HG03469 (cell line): Measurements from ENCODE around the gene HOXB2.
"Not testable (repeated sequence)": the region's sequence is repeated elsewhere in the genome, so short reads cannot be mapped to it uniquely, and the experiment has no call there.

Experiments used
- ATAC-seq: cut with Tn5 transposase; IDR thresholded peaks from one replicate; pipeline ENCODE4 v1.9.1; 2021; ENCODE audit warnings: mild to moderate bottlenecking, moderate library complexity, moderate number of reproducible peaks; ENCODE audit not compliant: unreplicated experiment

Gene HOXB2

GRCh38 chr17:48542114-48542656, 2.7 kb downstream of the HOXB2 start:
- no peak for ATAC-seq

DNA sequence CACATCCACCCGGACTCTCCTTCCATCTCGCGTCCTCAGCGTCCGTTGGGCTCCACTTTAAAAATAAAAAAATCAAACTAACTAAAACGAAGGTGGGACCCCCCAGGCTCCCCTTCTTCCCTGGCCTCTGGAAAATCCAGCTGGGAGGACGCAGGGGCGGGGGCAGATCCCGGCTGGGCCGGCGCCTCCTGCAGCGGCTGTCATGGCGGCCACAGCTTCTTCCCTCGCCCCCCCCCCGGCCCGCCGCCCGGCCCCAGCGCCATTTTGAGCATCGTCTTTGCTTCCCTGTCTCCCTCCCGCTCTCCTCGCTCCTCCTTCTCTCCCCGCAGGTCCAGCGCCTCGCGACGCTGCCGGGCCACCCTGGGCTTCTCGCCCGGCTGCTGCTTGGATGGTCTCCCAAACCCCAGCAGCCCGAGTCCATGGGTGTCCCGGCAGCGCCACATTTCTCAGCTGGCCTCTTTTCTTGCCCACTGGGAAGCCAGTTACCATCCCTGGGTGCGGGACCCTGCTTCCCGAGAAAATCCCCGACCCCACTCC, 3.3 kb downstream of the HOXB2 start:
- ATAC-seq: no peak

- no peak for ATAC-seq
These were observed 3.8 kb downstream of the HOXB2 start for GRCh38 chr17:48541036-48541576.

GRCh38 chr17:48540213-48540612, 4.7 kb downstream of the HOXB2 start:
- no peak for ATAC-seq

DNA sequence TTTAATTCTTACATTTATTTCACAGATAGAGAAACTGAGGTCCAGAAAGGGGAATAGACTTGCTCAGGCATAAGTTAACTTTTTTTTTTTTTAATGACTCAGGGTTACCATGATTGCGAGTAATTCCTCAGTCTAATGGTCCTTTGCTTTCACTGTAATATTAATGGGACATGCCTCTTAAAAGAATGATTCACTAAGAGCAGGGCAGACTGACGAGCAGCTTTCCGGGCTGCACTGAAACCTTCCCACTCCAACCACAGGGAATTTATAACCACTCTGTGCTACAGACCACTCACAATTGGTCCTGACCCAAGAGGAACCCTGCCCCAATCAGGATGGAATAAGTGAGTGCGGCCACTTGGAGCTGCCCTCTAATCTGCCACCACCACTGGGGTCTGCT, 5.7 kb downstream of the HOXB2 start:
- no peak for ATAC-seq

DNA sequence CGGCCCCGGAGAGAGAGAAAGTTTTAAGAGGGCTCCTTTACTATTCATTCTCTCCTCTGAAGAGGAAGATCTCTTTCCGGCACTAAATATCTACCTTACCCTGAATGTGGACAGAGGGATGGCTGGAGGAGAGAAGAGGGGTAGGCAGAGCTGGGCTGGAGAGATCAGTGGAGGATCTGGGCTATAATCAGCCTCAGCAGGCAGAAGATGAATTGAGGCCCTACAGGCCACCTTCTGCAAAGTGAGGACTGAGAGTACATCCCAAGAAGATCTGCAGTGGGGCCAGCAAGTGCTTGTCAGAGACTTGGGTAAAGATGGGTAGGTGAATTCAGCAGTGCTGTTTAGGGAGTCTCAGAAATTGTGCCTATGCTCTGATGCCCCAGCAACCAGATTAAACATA, 7.6 kb downstream of the HOXB2 start:
- ATAC-seq: no peak

DNA sequence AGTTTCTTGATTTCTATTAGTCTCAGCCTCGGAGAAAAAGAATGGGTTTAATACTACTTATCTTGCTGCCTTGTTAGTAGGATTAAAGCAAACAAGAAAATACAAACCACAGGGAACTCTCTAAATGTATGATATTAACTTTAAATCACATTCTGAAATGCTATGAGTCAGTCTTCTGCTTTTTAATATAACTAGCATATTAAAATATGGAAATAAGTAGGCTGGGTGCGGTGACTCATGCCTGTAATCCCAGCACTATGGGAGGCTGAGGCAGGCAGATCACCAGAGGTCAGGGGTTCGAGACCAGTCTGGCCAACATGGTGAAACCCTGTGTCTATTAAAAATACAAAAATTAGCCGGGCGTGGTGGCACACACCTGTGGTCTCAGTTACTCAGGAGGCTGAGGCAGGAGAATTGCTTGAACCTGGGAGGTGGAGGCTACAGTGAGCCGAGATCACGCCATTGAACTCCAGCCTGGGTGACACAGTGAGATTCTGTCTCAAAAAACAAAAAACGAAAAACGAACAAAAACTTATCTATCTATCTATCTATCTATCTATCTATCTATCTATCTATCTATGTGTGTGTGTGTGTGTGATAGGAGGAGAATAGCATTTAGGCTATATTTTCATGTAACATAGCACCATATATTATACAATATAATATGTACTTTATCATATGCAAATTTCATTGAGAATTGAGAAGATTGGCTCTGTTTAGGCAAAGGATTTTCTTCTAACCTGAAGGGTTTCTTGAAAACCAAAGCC, 8.9 kb downstream of the HOXB2 start:
- ATAC-seq: not testable (repeated sequence)

GRCh38 chr17:48532261-48532660, 12.6 kb downstream of the HOXB2 start:
- ATAC-seq: no peak

DNA sequence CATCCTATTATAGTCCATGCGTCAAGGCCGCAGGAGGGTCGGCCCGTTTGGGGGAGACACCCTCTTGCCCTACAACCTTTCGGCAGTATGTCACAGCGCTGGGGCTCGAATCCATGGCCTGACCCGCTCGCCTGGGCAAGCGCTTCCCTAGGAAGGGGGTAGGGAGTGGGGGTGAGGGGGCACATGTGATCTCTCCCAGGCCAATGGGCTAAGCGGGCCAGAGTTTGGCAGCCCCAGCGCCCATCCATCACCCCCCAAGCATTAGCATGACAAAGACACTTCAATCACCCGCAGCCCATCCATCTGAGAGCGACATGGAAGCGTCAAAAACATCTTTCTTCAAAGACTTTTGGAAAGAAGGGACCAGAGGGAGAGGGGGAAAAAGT, 14.0 kb downstream of the HOXB2 start, which contains the start of gene HOXB1:
TSS of gene HOXB1 (minus strand) at position 125 of the 386 bp plus-strand sequence. CDS start at position 18, 107 bp downstream.
- ATAC-seq: no peak

GRCh38 chr17:48530208-48530886, 14.6 kb downstream of the HOXB2 start:
- ATAC-seq: no peak

- no peak for ATAC-seq
These were observed 15.3 kb downstream of the HOXB2 start for GRCh38 chr17:48529683-48530009.

DNA sequence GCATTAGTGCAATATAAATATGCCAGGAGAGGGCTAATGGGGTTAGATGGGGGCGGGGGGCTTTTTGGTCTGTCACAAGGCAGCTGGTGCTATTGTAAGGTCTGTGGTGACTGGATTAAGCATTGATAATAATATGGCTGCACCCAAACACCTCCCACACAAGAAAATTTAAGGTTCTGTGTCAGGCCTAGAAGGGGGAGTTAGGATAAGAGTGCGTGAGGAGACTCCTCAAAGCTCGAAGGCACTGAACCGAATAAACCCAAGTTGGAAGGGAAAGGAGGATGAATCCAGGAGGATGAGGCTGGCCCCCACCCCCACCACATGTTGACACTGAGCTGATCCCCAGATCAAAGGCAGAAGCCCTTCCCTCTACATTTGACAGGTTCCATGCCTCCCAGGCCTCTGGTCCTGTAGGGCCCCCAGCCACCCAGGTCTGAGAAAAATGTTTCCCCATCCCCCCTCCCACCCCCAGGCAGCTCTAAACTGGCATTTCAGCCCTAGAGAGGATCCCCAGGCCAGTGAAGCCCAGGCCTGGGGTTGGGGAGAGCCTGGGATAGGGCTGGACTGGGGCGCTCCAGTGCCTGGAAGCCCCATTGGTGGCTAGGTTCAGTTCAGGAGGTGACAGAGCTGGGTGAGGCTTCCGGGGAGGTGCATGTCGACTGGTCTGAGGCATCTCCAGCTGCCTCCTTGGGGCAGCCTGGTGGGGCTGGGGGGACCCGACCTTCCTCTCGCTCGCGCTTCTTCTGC, 15.8 kb downstream of the HOXB2 start:
- ATAC-seq: no peak

DNA sequence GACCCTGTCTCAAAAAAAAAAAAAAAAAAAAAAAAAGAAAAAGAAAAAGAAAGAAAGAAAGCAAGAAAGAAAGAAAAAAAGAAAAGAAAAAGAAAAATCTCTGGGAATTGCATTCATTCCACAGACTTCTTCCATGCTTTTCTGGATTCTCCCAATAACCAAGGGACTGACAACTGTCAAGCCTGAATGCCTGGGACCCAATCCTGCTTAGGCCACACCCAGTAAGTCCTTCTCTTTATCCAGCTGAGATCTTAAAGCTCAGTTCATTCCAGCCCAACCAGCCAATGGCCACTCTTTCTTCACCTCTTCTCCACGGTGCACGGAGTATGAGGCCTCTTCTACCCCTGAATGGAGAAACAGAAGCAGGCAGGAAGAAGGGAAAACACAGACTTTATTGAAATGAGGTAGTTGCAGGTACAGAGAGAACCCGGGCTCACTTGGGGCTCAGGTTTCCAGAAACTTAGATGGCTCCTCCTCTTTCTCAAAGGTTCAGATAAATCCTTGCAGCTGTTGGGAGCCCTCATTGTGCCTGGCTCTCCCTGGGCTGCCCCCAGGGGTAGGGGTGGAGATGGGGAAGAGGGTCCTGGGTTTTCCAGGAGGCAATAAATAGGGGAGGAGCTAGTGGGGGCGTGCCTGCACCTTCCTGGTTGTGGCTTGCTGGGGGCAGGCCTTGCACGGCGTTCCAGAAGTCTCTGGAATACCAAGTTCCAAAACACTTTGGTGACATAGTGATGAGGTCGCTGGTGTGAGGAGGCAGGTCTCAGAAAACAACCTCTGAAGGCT, 16.6 kb downstream of the HOXB2 start:
- ATAC-seq: no peak

DNA sequence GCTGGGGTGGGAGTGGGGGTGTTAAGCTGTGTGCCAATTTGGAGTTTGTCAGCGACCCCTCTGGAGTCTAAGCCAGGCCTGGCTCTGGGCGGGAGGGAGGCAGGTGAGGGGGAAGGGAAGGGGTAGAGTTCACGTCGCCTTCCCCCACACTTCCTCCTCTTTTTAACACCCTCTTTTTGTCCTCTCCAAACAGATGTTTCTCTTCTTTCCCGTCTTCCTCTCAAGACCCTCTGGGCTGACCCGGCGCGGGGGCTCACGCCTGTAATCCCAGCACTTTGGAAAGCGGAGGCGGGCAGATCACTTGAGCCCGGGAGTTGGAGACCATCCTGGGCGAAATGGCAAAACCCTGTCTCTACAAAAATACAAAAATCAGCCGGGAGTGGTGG, 17.4 kb downstream of the HOXB2 start:
- ATAC-seq: no peak

DNA sequence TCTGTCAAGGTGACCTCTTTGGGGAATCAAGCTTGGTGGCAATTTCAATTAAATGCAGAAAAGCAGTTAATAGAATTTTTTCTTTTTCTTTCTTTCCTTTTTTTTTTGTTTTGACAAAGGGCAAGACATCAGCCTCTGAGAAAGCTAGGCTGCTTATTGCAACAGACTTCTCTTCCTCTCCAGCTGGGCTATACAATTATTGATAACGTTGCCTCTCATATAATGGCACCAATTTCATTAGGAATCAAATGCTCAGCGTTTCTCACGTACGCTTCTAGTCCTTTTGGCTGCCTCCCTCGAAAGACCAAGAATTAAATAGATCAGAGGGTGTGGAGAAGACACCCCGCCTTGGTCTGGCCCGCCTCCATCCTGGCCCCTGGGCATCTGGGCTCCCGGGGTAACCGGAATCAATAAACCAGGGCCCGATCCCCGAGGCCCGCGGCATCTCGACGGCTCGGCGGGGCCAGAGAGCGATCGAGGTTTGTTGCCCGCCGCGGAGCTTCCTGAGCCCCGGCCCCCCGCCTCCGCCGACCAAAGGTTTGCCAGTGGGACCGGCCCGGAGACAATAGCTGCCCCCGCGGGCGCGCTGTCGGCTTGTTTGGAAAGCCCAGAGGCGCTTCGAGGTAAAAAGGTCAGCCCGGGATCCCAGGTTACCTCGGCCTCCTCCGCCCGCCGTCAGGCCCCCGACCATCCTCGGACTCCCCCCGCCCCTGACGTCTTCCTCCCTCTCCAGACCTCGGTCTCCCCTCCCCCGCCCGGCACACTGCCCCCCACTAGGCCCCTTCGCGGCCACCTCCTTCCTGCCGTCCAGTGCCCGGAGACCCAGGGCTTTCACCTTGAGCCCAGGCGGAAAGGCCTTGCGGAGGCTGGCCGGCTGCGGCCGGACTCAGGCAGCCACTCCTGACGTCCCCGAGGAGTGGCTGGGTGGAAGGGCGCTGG, 18.0 kb downstream of the HOXB2 start:
- ATAC-seq: no peak

- ATAC-seq: no peak
These were observed 21.9 kb downstream of the HOXB2 start for GRCh38 chr17:48523010-48523409.

- ATAC-seq: no peak
These were observed 22.8 kb downstream of the HOXB2 start for GRCh38 chr17:48522031-48522653.

GRCh38 chr17:48520631-48521079, 24.3 kb downstream of the HOXB2 start:
- ATAC-seq: no peak

DNA sequence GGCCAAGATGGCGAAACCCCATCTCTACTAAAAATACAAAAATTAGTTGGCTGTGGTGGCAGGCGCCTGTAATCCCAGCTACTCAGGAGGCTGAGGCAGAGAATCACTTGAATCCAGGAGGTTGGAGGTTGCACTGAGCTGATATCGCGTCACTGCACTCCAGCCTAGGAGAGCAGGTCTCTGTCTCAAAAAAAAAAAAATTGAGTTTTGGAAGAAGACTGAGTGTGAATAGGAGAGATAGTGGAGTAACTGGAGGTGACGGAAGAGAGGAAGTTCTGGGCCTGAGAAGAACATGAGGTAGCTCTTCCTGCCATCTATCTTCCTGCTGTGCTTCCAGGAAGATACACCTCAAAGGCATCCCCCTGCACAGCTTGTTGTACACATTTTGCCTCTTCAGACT, 25.5 kb downstream of the HOXB2 start:
- ATAC-seq: no peak
